ENCODE results near the gene FAM72B.
A peak's percentile ranks its signal among the peaks of the same experiment; 100 is the strongest.
"Not testable (repeated sequence)": the region's sequence is repeated elsewhere in the genome, so short reads cannot be mapped to it uniquely, and the experiment has no call there.

FAM72B gene

GRCh38 chr1:121200985-121201981, 17.1 kb upstream of the FAM72B start:
- in situ Hi-C loops (cut with MboI; ENCODE audit: low pct_unique_long_range_greater_than_20kb, low sequenced_read_pairs); DNase-seq: not testable (repeated sequence)

- in situ Hi-C loops (cut with MboI; ENCODE audit: low pct_unique_long_range_greater_than_20kb, low sequenced_read_pairs); DNase-seq: not testable (repeated sequence)
Observed at GRCh38 chr1:121200232-121200631, 16.1 kb upstream of the FAM72B start.

GRCh38 chr1:121199763-121200162, 15.6 kb upstream of the FAM72B start:
- DNase-seq; in situ Hi-C loops (cut with MboI; ENCODE audit: low pct_unique_long_range_greater_than_20kb, low sequenced_read_pairs): not testable (repeated sequence)

GRCh38 chr1:121197095-121197882, 13.1 kb upstream of the FAM72B start:
- DNase-seq; in situ Hi-C loops (cut with MboI; ENCODE audit: low pct_unique_long_range_greater_than_20kb, low sequenced_read_pairs): not testable (repeated sequence)

- DNase-seq; in situ Hi-C loops (cut with MboI; ENCODE audit: low pct_unique_long_range_greater_than_20kb, low sequenced_read_pairs): not testable (repeated sequence)
Observed at GRCh38 chr1:121192512-121192911, 8.4 kb upstream of the FAM72B start.

- DNase-seq; in situ Hi-C loops (cut with MboI; ENCODE audit: low pct_unique_long_range_greater_than_20kb, low sequenced_read_pairs): not testable (repeated sequence)
Observed at GRCh38 chr1:121187914-121188313, 3.8 kb upstream of the FAM72B start.

- in situ Hi-C loops (cut with MboI; ENCODE audit: low pct_unique_long_range_greater_than_20kb, low sequenced_read_pairs); DNase-seq: not testable (repeated sequence)
Observed at GRCh38 chr1:121186191-121186590, 2.1 kb upstream of the FAM72B start.

- DNase-seq; in situ Hi-C loops (cut with MboI; ENCODE audit: low pct_unique_long_range_greater_than_20kb, low sequenced_read_pairs): not testable (repeated sequence)
Observed at GRCh38 chr1:121185140-121185708, 1.1 kb upstream of the FAM72B start.

GRCh38 chr1:121183867-121184266, 273 bp downstream of the FAM72B start:
- in situ Hi-C loops (cut with MboI; ENCODE audit: low pct_unique_long_range_greater_than_20kb, low sequenced_read_pairs), result not testable (repeated sequence)
- peak; percentile 23 for DNase-seq

GRCh38 chr1:121178197-121178596, 5.9 kb downstream of the FAM72B start:
- DNase-seq; in situ Hi-C loops (cut with MboI; ENCODE audit: low pct_unique_long_range_greater_than_20kb, low sequenced_read_pairs): not testable (repeated sequence)

- DNase-seq; in situ Hi-C loops (cut with MboI; ENCODE audit: low pct_unique_long_range_greater_than_20kb, low sequenced_read_pairs): not testable (repeated sequence)
Observed at GRCh38 chr1:121176649-121177048, 7.5 kb downstream of the FAM72B start.

GRCh38 chr1:121168152-121168668, 15.9 kb downstream of the FAM72B start:
- DNase-seq; in situ Hi-C loops (cut with MboI; ENCODE audit: low pct_unique_long_range_greater_than_20kb, low sequenced_read_pairs): not testable (repeated sequence)

- in situ Hi-C loops (cut with MboI; ENCODE audit: low pct_unique_long_range_greater_than_20kb, low sequenced_read_pairs); DNase-seq: not testable (repeated sequence)
Observed at GRCh38 chr1:121167225-121167738, 16.9 kb downstream of the FAM72B start.

- in situ Hi-C loops (cut with MboI; ENCODE audit: low pct_unique_long_range_greater_than_20kb, low sequenced_read_pairs); DNase-seq: not testable (repeated sequence)
Observed at GRCh38 chr1:121165296-121165695, 18.8 kb downstream of the FAM72B start.

- in situ Hi-C loops (cut with MboI; ENCODE audit: low pct_unique_long_range_greater_than_20kb, low sequenced_read_pairs), result not testable (repeated sequence)
- DNase-seq, result peak; percentile 37
Observed at GRCh38 chr1:121163850-121164757, 20.0 kb downstream of the FAM72B start.

- DNase-seq; in situ Hi-C loops (cut with MboI; ENCODE audit: low pct_unique_long_range_greater_than_20kb, low sequenced_read_pairs): not testable (repeated sequence)
Observed at GRCh38 chr1:121161199-121161901, 22.8 kb downstream of the FAM72B start.

GRCh38 chr1:121160118-121160517, 24.0 kb downstream of the FAM72B start:
- in situ Hi-C loops (cut with MboI; ENCODE audit: low pct_unique_long_range_greater_than_20kb, low sequenced_read_pairs); DNase-seq: not testable (repeated sequence)
